NCI-H510A (cell line): Measurements from ENCODE around the gene PTPRE.

Experiments used
- DNase-seq: peaks from one replicate; lab custom pipeline; 2025; lab: John Stamatoyannopoulos, UW

Gene PTPRE

DNA sequence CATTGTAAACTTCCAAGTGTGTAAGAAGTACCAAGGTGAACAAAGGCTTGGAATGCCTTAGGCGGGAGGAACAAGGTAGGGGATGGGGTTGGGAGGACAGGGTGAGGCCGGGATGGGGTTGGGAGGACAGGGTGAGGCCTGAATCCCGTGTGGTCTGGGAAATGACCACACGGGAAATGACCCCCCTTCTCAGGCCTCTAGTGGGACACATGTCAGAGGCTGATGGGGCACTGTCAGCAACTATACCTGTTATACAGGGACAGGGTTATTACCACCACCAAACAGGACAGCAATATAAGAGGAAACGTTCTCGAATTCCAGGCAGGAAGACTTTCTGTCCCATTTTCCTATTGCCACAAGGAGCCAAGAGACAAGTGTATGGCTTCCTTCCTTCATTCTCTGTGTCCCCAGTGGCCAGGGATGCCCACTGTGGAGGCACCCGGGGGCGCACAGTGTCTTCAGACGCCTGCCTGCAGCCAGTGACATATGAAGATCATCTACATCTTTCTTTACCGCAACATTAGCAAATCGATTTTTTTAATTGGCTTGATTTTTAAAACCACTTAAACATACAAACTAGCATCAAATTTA, 218.0 kb downstream of the PTPRE start:
- no peak for DNase-seq

GRCh38 chr10:128125416-128125943, 218.6 kb downstream of the PTPRE start:
- DNase-seq, result no peak

- peak; percentile 84 for DNase-seq
Measured at GRCh38 chr10:128125944-128126764, 219.3 kb downstream of the PTPRE start, which contains the start of gene MKI67. Gene MKI67, minus strand, starts transcription at chr10:128126423. Its CDS starts 756 bp downstream, at chr10:128125667.

- no peak for DNase-seq
Measured at GRCh38 chr10:128128582-128128981, 221.7 kb downstream of the PTPRE start.

DNA sequence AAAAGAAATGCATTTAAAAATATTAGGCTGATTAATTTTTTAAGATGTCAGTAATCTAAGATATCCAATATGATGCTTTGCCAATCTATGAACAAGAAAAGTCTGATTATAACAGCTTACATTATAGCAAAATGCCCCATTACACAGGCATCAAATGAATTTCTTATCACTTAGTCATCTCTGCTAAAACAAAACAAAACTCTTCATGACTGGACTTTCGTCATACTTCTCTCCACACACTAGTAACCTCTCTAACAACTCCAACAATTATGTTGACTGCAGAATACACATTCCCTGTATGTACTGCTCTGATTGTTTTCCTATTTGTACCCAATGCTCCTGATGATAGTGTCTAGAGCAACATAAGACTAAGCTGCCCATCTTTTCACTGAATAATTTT, 223.1 kb downstream of the PTPRE start:
- DNase-seq, result no peak
